GM10266 (cell line): Measurements from ENCODE around the gene SND1.
A peak's percentile ranks its signal among the peaks of the same experiment; 100 is the strongest.

Experiments
- DNase-seq: peaks from one replicate; pipeline ENCODE4 v3.0.0; 2012; ENCODE audit errors: extremely low spot score
- TF ChIP-seq, protein P1 (sequence below): IDR thresholded peaks from 2 replicates; pipeline ENCODE4 v1.5.1; 2012; ENCODE audit warnings: mild to moderate bottlenecking, low read depth; ENCODE audit not compliant: control insufficient read depth, insufficient read depth; ENCODE audit errors: missing control alignments

Gene SND1

DNA sequence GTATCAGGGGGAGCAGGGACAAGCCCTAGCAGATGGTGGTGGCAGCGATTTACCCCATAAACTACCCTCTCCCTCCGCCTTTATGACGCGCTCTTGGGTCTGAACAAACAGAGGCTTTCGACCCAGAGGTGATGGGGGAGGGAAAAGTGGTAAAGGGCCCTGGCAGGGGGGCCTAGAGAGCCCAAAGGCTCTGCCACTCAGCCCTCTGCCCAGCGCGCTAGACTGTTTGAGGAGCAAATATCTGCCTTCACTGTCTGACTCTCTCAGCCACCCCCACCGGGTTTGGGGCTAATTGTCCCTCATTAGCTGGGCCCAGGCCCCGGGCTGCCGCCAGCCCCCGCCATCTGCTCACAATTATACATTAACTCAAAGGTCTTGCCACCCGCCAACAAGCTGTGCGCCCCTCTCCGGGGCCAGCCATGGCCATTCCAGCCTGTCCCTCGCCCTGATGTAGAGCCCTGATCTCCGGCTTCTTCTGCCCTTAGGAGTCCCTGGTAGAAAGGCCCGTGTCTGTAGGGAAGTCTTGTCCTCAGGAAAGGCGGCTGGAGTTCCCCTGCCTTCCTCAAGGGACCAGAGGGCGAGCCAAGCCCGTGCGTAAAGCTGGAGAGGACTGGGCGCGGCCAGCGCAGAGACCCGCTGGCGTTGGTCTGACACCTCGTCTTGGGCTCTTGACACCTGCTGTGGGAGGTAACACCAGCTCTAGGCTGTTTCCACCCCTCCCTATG is 32.2 kb upstream of the SND1 start:
- no peak for DNase-seq
- TF ChIP-seq, protein P1, sequence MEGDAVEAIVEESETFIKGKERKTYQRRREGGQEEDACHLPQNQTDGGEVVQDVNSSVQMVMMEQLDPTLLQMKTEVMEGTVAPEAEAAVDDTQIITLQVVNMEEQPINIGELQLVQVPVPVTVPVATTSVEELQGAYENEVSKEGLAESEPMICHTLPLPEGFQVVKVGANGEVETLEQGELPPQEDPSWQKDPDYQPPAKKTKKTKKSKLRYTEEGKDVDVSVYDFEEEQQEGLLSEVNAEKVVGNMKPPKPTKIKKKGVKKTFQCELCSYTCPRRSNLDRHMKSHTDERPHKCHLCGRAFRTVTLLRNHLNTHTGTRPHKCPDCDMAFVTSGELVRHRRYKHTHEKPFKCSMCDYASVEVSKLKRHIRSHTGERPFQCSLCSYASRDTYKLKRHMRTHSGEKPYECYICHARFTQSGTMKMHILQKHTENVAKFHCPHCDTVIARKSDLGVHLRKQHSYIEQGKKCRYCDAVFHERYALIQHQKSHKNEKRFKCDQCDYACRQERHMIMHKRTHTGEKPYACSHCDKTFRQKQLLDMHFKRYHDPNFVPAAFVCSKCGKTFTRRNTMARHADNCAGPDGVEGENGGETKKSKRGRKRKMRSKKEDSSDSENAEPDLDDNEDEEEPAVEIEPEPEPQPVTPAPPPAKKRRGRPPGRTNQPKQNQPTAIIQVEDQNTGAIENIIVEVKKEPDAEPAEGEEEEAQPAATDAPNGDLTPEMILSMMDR, result no peak

- no peak for DNase-seq
- TF ChIP-seq, protein P1, result no peak
Observed at GRCh38 chr7:127620406-127621233, 31.4 kb upstream of the SND1 start.

- TF ChIP-seq, protein P1, result no peak
- DNase-seq, result no peak
Observed at GRCh38 chr7:127625331-127625730, 26.7 kb upstream of the SND1 start.

DNA sequence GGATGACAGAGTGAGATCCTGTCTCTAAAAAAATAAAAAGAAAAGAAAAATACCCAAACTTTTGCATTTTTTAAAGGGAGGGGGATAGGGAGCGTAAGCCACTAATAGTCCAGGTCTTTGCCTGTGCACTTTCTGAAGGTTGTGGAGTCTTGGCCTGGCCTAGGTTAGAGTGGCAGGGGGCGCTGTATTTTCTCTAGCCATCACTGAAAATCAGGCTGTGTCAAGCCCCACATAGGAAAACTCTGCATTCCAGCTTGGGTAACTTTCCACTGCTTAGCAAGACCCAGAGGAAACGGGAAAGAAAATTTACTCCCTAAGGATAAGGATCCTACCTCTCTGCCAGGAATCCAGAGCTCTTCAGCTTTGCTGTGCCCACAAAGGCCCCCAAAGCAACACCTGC is 23.5 kb upstream of the SND1 start:
- TF ChIP-seq, protein P1, result peak; percentile 27

GRCh38 chr7:127629268-127629854 is 22.6 kb upstream of the SND1 start:
- TF ChIP-seq, protein P1, result peak; percentile 50
- peak; percentile 30 for DNase-seq

More for the DNA sequence above, 23.5 kb upstream of the SND1 start:
- DNase-seq, result no peak

DNA sequence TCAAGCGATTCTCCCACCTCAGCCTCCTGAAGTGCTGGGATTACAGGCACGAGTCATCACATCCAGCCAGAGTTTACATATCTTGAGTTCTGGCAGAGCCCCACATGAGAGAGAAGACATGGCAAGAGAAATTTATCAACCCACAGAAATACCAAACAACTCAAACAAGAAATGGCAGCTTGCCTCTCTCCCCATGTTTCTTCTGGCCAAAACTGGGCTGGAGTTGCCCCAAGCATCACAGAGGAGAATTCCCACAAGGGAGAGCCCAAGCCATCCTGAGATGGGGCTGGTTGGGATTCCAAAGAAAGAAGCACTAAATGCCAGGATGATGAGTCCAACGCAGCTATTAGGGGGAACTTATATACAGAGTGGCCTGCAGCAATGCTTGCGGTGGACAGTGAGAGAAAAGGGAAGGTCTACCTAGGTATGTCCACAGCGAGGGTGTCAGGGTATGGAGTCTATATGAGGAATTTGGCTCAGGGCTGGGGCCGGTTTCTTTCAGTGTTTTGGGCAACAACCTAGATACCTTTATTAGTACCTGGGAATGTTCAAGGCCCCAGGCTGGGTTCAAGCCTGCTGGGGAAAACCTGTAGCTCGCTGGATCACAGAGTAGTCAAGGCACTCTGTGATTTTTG is 19.6 kb upstream of the SND1 start:
- DNase-seq, result no peak
- TF ChIP-seq, protein P1, result no peak
